T-helper 2 cell (primary cell): Measurements from ENCODE around the gene SENP6.
"Not testable (repeated sequence)": the region's sequence is repeated elsewhere in the genome, so short reads cannot be mapped to it uniquely, and the experiment has no call there.

Source experiments
- DNase-seq, 5 experiments: peaks; one replicate each; pipeline versions ENCODE4 v3.0.0 to v3.0.0-alpha.2; 2012 to 2022

SENP6 gene

GRCh38 chr6:75673884-75674283, 72.2 kb downstream of the SENP6 start:
- DNase-seq = no peak

- no peak for DNase-seq
These were observed 74.7 kb downstream of the SENP6 start for GRCh38 chr6:75676377-75676776.

- DNase-seq = not testable (repeated sequence)
These were observed 80.9 kb downstream of the SENP6 start for GRCh38 chr6:75682548-75682947.

- not testable (repeated sequence) for DNase-seq
These were observed 81.3 kb downstream of the SENP6 start for GRCh38 chr6:75683005-75683404.

GRCh38 chr6:75687535-75687934, 85.9 kb downstream of the SENP6 start:
- DNase-seq = not testable (repeated sequence)

GRCh38 chr6:75687937-75688336, 86.3 kb downstream of the SENP6 start:
- not testable (repeated sequence) for DNase-seq

- DNase-seq = no peak
These were observed 87.9 kb downstream of the SENP6 start for GRCh38 chr6:75689576-75689975.

GRCh38 chr6:75691012-75691411, 89.3 kb downstream of the SENP6 start:
- no peak for DNase-seq

GRCh38 chr6:75693534-75693933, 91.9 kb downstream of the SENP6 start:
- no peak for DNase-seq

- DNase-seq = no peak
These were observed 92.7 kb downstream of the SENP6 start for GRCh38 chr6:75694406-75694805.

GRCh38 chr6:75708334-75708733, 106.7 kb downstream of the SENP6 start:
- DNase-seq = not testable (repeated sequence)

- DNase-seq = no peak
These were observed 109.5 kb downstream of the SENP6 start for GRCh38 chr6:75711173-75711572.

GRCh38 chr6:75719133-75719532, 117.5 kb downstream of the SENP6 start:
- no peak for DNase-seq

GRCh38 chr6:75723382-75723781, 121.7 kb downstream of the SENP6 start:
- DNase-seq = no peak

- no peak for DNase-seq
These were observed 125.5 kb downstream of the SENP6 start for GRCh38 chr6:75727206-75727605.

- not testable (repeated sequence) for DNase-seq
These were observed 129.3 kb downstream of the SENP6 start for GRCh38 chr6:75731029-75731428.

- no peak for DNase-seq
These were observed 134.0 kb downstream of the SENP6 start for GRCh38 chr6:75735491-75736186.

- no peak for DNase-seq
These were observed 142.3 kb downstream of the SENP6 start for GRCh38 chr6:75743971-75744370.

- DNase-seq = no peak
These were observed 143.7 kb downstream of the SENP6 start for GRCh38 chr6:75745404-75745803.

GRCh38 chr6:75746221-75746620, 144.5 kb downstream of the SENP6 start:
- no peak for DNase-seq

- DNase-seq = no peak
These were observed 145.7 kb downstream of the SENP6 start for GRCh38 chr6:75747152-75747992.

GRCh38 chr6:75748003-75748742, 146.5 kb downstream of the SENP6 start:
- DNase-seq = no peak
